Esophagus squamous epithelium (tissue), 5 donors: ENCODE measurements around the gene SLC15A4. TPM values are rescaled to one million over a fixed set of nuclear protein-coding genes. Genes with fewer than 3 reads are reported as not detected.
A peak's percentile ranks its signal among the peaks of the same experiment; 100 is the strongest.

Source experiments
- DNase-seq: peaks from one replicate; lab custom pipeline; 2025; lab: John Stamatoyannopoulos, UW
- H3K27ac ChIP-seq, 4 donors: fragments of 200-600 bp; sonication (generic); one replicate each; pipeline ENCODE4 v1.5.1; 2016 to 2019; ENCODE audit warnings: mild to moderate bottlenecking in 1 of 4
- H3K27me3 ChIP-seq, 4 donors: fragments of 200-600 bp; sonication (generic); 1 replicate in 3 of 4; 2 replicates in 1 of 4; pipeline versions ENCODE4 v1.5.1 to v1.6.0; 2017 to 2021; ENCODE audit warnings: antibody characterized with exemption in 1 of 4
- H3K36me3 ChIP-seq, 3 donors: fragments of 200-600 bp; sonication (generic); one replicate each; pipeline ENCODE4 v1.5.1; 2016 to 2019
- H3K4me1 ChIP-seq, 3 donors: fragments of 200-600 bp; sonication (generic); one replicate each; pipeline ENCODE4 v1.5.1; 2017 to 2019
- H3K4me3 ChIP-seq, 4 donors: fragments of 200-600 bp; sonication (generic); 1 replicate in 3 of 4; 2 replicates in 1 of 4; pipeline ENCODE4 v1.5.1; 2016 to 2019; ENCODE audit warnings: mild to moderate bottlenecking in 2 of 4, moderate library complexity in 1 of 4
- H3K9me3 ChIP-seq, 3 donors: fragments of 200-600 bp; sonication (generic); one replicate each; pipeline ENCODE4 v1.5.1; 2016 to 2019
- POLR2A ChIP-seq, 4 donors: fragments of 450-650 bp; IDR thresholded peaks; one replicate each; pipeline ENCODE4 v1.6.1; 2017; ENCODE audit warnings: antibody characterized with exemption in 4 of 4, mild to moderate bottlenecking in 4 of 4, moderate library complexity in 3 of 4
- WGBS, 2 donors: methylation state at CpG; one replicate each; pipeline ENCODE4 v1.1.5; 2018; 5-methylcytosine and 5-hydroxymethylcytosine counted together
- intact Hi-C: fragments of 100-400 bp; cut with DNase I; formaldehyde crosslinking; loops from one replicate; pipeline ENCODE4 v1.15.0; 2022
- total RNA-seq, 4 donors: library from RNA; depleted of rRNA; stranded (reverse); fragments of >200 nt; gene quantifications; one replicate each; pipeline ENCODE4 v1.1.0, GENCODE V29; 2016
- TF ChIP-seq, protein P1 (sequence below), 6 experiments: fragments of 450-650 bp in 4 of 6; fragments of 200-600 bp in 2 of 6; sonication (generic) in 2 of 6; IDR thresholded peaks; one replicate each; pipeline ENCODE4 v1.5.1; 2016 to 2019; ENCODE audit warnings: antibody characterized with exemption in 6 of 6, mild to moderate bottlenecking in 4 of 6, moderate library complexity in 4 of 6
- donor health status: DM: yes; HTN: yes; CAD: no.

The SLC15A4 gene
- total RNA-seq, 4 donors from 2014 or later: 13.5 to 38.1 (median 26.8) TPM

DNA sequence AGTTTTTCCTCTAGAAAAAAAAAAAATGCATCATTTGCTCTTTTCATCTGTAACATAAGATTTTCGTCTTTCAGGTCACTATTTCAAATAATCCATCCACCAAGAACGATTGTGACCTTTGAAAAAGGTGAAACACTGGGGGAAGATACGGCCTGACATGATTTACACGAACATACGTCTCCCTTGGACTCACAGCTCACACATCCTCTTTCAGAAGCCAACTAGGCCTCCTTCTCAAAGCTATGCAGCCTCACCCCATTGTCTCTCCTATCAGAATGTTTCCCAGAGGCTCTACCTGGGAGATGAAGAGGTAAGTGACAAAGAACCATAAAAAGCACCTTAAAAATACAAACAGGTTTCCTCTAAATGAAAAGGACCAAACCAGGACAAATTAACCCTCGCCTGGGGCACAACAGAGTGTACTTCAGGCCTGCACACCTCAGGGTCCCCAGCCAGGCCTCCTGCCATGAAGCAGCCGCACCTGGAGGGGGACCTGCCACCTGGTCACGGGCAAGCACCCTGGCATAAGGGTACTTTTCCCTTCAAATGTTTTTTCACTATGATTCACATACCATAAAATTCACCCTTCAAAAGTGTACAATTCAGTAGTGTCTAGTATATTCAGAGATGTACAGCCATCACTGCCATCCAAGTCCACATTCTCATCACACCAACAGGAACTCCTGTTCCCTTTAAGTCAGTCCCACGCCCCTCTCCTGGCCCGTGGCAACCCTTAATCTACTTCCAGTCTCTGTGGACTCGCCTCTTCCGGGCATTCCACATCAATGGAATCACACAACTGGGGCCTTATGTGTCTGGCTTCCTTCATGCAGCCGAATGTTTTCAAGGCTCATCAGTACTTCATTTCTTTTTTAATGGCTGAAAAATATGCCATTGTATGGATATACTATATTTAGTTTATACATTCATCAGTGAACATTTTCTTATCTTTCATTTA lies 5.4 kb downstream of the SLC15A4 start:
- H3K27ac ChIP-seq: peak overlapping the region; percentile 25 to 82 (median 62)
- intact Hi-C loops: no loop called here
- peaks cover 20 to 77% (median 40%) of the 10 kb centered on the region in 3 donors for H3K4me1 ChIP-seq
- TF ChIP-seq, protein P1, sequence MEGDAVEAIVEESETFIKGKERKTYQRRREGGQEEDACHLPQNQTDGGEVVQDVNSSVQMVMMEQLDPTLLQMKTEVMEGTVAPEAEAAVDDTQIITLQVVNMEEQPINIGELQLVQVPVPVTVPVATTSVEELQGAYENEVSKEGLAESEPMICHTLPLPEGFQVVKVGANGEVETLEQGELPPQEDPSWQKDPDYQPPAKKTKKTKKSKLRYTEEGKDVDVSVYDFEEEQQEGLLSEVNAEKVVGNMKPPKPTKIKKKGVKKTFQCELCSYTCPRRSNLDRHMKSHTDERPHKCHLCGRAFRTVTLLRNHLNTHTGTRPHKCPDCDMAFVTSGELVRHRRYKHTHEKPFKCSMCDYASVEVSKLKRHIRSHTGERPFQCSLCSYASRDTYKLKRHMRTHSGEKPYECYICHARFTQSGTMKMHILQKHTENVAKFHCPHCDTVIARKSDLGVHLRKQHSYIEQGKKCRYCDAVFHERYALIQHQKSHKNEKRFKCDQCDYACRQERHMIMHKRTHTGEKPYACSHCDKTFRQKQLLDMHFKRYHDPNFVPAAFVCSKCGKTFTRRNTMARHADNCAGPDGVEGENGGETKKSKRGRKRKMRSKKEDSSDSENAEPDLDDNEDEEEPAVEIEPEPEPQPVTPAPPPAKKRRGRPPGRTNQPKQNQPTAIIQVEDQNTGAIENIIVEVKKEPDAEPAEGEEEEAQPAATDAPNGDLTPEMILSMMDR (IDR thresholded peaks at IDR 0.05): no peak
- no peak for TF ChIP-seq POLR2A (IDR thresholded peaks at IDR 0.05)
- peaks cover 0 to 23% (median 0%) of the 10 kb centered on the region in 3 donors for H3K36me3 ChIP-seq
- no peak for DNase-seq
- WGBS, 2 donors: 46 to 48% methylated on average over 13 of the region's 13 CpGs
- H3K9me3 ChIP-seq: no peaks in the 10 kb centered on the region
- H3K27me3 ChIP-seq: no peaks in the 10 kb centered on the region
- no peak overlapping the region for H3K4me3 ChIP-seq

DNA sequence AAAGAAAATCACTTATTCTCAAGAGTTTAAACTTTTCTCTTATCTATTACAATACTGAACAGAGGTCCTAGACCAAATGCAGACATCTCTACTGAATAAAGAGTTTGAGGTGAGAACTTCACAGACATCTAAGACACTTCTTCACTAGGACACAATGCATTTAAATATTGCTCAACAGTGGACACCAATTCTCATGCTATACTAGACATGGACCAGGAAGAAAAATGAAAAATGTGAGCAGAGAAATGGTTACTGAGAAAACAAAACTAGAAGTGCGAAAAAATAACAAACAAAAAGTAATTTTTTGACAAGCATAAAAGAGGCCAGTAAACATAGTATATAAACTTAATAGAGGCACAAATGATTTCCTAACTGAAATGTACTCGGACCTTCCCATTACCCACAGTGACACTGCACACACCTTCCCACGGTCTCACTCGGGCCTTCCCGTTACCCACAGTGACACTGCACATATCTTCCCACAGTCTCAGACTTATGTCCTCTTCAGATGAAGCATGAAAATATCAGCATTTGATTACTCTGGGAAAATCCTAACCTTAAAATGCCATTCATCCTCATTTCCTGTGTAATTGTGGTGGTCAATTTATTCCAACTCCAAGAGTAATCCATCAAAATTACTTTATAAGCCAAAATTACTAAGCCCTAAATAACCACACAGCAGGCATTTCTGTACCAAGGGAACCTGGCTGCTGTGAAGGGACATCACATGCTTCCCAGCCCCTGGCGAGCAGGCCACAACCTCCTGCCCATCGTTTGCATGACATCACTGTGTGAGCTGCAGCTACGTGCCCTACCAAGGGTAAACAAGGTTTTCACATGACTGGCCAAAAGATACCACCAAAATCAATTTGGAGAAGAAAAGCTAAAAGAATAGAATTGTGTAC lies 6.4 kb downstream of the SLC15A4 start:
- intact Hi-C loops: no loop called here
- no peak for DNase-seq

DNA sequence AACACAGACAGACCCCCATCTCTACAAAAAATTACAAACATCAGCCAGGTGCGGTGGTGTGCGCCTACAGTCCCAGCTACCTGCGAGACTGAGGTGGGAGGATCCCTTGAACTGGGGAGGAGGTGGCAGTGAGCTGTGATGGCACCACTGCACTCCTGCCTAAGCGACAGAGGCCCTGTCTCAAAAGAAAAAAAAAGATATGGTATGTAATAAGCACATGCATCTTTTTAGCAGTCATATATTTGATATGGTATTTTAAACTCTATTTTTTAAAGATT lies 7.2 kb downstream of the SLC15A4 start:
- no peak for DNase-seq
- 88 to 94% methylated on average over 4 of the region's 4 CpGs for WGBS, 2 donors
- Histone ChIP-seq H3K4me1 (peaks cover 9 to 63% (median 29%) of the 10 kb centered on the region in 3 donors), H3K9me3 (no peaks in the 10 kb centered on the region), H3K27ac (peak overlapping the region in 1 of 4 donors; percentile 47), H3K4me3 (no peak overlapping the region), H3K36me3 (peaks cover 0 to 39% (median 0%) of the 10 kb centered on the region in 3 donors), H3K27me3 (no peaks in the 10 kb centered on the region)
- intact Hi-C loops: no loop called here
- no peak for TF ChIP-seq POLR2A (IDR thresholded peaks at IDR 0.05)
- TF ChIP-seq, protein P1 (IDR thresholded peaks at IDR 0.05): no peak

More for the DNA sequence above, 6.4 kb downstream of the SLC15A4 start:
- no peak for TF ChIP-seq POLR2A (IDR thresholded peaks at IDR 0.05)
- TF ChIP-seq, protein P1 (IDR thresholded peaks at IDR 0.05): no peak
- no peaks in the 10 kb centered on the region for H3K9me3 ChIP-seq
- H3K36me3 ChIP-seq: peaks cover 0 to 33% (median 0%) of the 10 kb centered on the region in 3 donors
- WGBS, 2 donors: 49 to 59% methylated on average over 7 to 8 of the region's 8 CpGs
- peaks cover 12 to 67% (median 35%) of the 10 kb centered on the region in 3 donors for H3K4me1 ChIP-seq
- no peaks in the 10 kb centered on the region for H3K27me3 ChIP-seq
- no peak overlapping the region for H3K4me3 ChIP-seq
- H3K27ac ChIP-seq: peak overlapping the region; percentile 25 to 82 (median 62)

DNA sequence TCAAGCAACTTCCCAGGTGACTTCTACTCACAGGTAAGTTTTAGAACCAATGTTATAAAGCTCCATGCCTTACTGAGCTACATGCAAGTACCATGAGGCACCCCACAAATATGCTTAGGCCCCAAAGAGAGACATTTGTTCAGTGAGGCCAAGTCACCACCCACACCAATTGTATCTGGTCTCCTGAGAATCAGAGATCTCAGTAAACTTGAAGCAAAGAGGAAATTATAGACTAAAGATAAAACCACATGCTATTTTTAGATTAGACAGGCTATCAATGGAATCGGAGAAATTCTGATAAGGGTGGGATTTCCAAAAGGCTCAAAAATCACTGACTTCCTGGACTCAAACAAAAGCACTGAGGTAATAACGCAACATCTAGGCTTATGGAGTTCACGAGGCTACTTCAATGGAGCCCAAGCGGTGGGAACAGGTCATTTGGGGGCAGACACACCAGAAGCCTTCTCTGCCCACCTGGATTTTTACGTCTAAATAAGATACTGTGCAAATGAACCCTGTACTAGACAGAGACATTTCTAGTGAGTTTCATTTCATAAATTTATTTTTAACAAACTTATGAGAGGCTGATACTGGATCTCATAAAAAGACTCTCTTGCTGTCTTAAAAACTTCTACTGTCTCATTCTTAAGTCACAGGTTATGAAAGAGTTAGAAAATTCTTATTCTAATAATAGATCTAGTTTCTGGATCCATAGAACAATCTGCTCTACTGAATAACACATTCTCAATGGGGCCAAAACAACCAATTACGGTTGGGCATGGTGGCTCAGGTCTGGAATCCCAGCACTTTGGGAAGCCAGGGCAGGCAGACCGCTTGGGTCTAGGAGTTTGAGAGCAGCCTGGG lies 7.7 kb downstream of the SLC15A4 start:
- no peak overlapping the region for H3K4me3 ChIP-seq
- no peaks in the 10 kb centered on the region for H3K9me3 ChIP-seq
- no peak for DNase-seq
- 82 to 86% methylated on average over 7 of the region's 7 CpGs for WGBS, 2 donors
- H3K36me3 ChIP-seq: peaks cover 0 to 39% (median 0%) of the 10 kb centered on the region in 3 donors
- TF ChIP-seq, protein P1 (IDR thresholded peaks at IDR 0.05): no peak
- TF ChIP-seq POLR2A (IDR thresholded peaks at IDR 0.05): no peak
- no peaks in the 10 kb centered on the region for H3K27me3 ChIP-seq
- intact Hi-C loops: no loop called here
- peaks cover 9 to 61% (median 32%) of the 10 kb centered on the region in 3 donors for H3K4me1 ChIP-seq
- H3K27ac ChIP-seq: peak overlapping the region in 1 of 4 donors; percentile 49
